GM23248 (cell line): Measurements from ENCODE around the gene COA7. TPM values are rescaled to one million over a fixed set of nuclear protein-coding genes. Genes with fewer than 3 reads are reported as not detected.

Experiments
- DNase-seq: peaks from one replicate; pipeline ENCODE4 v3.0.0-alpha.2; 2015
- H2AFZ ChIP-seq: fragments of 200-600 bp; sonication (generic); 2 replicates; pipeline ENCODE4 v1.6.1; 2016; ENCODE audit warnings: antibody characterized with exemption
- H3F3A ChIP-seq: fragments of 200-600 bp; sonication (generic); 2 replicates; pipeline ENCODE4 v1.6.1; 2016; ENCODE audit warnings: mild to moderate bottlenecking, antibody characterized with exemption, mixed run types; ENCODE audit not compliant: insufficient read depth
- H3K27ac ChIP-seq: fragments of 200-600 bp; sonication (generic); 2 replicates; pipeline ENCODE4 v1.5.1; 2016; ENCODE audit warnings: mild to moderate bottlenecking
- H3K27me3 ChIP-seq: fragments of 200-600 bp; sonication (generic); replicated peaks from 2 replicates; pipeline ENCODE4 v1.6.1; 2016; ENCODE audit warnings: mild to moderate bottlenecking; ENCODE audit not compliant: insufficient read depth
- H3K36me3 ChIP-seq: fragments of 200-600 bp; sonication (generic); 2 replicates; pipeline ENCODE4 v1.6.1; 2016; ENCODE audit warnings: low read depth, mild to moderate bottlenecking
- H3K4me1 ChIP-seq: fragments of 200-600 bp; sonication (generic); 2 replicates; pipeline ENCODE4 v1.6.1; 2016; ENCODE audit warnings: mild to moderate bottlenecking; ENCODE audit not compliant: insufficient read depth
- H3K4me2 ChIP-seq: fragments of 200-600 bp; sonication (generic); one replicate; pipeline ENCODE4 v1.6.1; 2016; ENCODE audit warnings: mild to moderate bottlenecking; ENCODE audit not compliant: unreplicated experiment
- H3K4me3 ChIP-seq: fragments of 200-600 bp; sonication (generic); 2 replicates; pipeline ENCODE4 v1.5.1; 2016; ENCODE audit warnings: mild to moderate bottlenecking
- H3K79me2 ChIP-seq: fragments of 200-600 bp; sonication (generic); 2 replicates; pipeline ENCODE4 v1.6.1; 2016; ENCODE audit warnings: mild to moderate bottlenecking; ENCODE audit not compliant: insufficient read depth
- H3K9ac ChIP-seq: fragments of 200-600 bp; sonication (generic); 2 replicates; pipeline ENCODE4 v1.6.1; 2016; ENCODE audit warnings: mild to moderate bottlenecking
- H3K9me2 ChIP-seq: fragments of 200-600 bp; sonication (generic); 2 replicates; pipeline ENCODE4 v1.6.1; 2016; ENCODE audit warnings: mixed run types, mild to moderate bottlenecking, moderate library complexity; ENCODE audit not compliant: insufficient read depth
- H3K9me3 ChIP-seq: fragments of 200-600 bp; sonication (generic); one replicate; pipeline ENCODE4 v1.6.1; 2017; ENCODE audit warnings: low read depth
- H4K20me1 ChIP-seq: fragments of 200-600 bp; sonication (generic); 2 replicates; pipeline ENCODE4 v1.6.0; 2016; ENCODE audit not compliant: insufficient read depth
- EZH2 ChIP-seq: fragments of 200-600 bp; sonication (generic); IDR thresholded peaks from 2 replicates; pipeline ENCODE4 v1.6.1; 2018; ENCODE audit warnings: antibody characterized with exemption, mild to moderate bottlenecking; ENCODE audit not compliant: insufficient read depth, poor library complexity, severe bottlenecking
- EZH2phosphoT487 ChIP-seq: fragments of 200-600 bp; sonication (generic); IDR thresholded peaks from 2 replicates; pipeline ENCODE4 v1.6.1; 2018; ENCODE audit warnings: antibody characterized with exemption, moderate library complexity, mild to moderate bottlenecking, low read depth; ENCODE audit not compliant: insufficient read depth
- WGBS, 2 experiments: methylation state at CpG; one replicate each; pipeline ENCODE4 v1.1.6; 2015 to 2017; ENCODE audit warnings: low lambda C conversion rate in 2 of 2, low coverage in 1 of 2; ENCODE audit errors: missing lambda C conversion rate in 2 of 2; 5-methylcytosine and 5-hydroxymethylcytosine counted together
- in situ Hi-C: fragments of 300-500 bp; cut with MboI; formaldehyde crosslinking; loops from 2 replicates; pipeline ENCODE4 v1.15.0; 2020
- polyA plus RNA-seq: library from polyadenylated mRNA; unstranded; fragments of >200 nt; fragmentation: Nextera tagmentation; extraction: Ambion mirVana; gene quantifications from 2 replicates; pipeline ENCODE4 v1.2.1, GENCODE V29; 2016
- total RNA-seq: library from RNA; depleted of rRNA; stranded (reverse); fragments of >200 nt; shearing (Covaris generic); gene quantifications from 2 replicates; pipeline ENCODE4 v1.2.3, GENCODE V29; 2014

Gene COA7
- total and polyA plus RNA-seq, 2 experiments from 2014 or later: 6.9 to 12.9 TPM

GRCh38 chr1:52727956-52728656 is 30.0 kb upstream of the COA7 start:
- Histone ChIP-seq H3K79me2 (peaks cover 66% of the 10 kb centered on the region), H3K27ac (no peak overlapping the region), H3K27me3 (no peaks in the 10 kb centered on the region), H3K4me2 (peak overlapping the region; percentile 86), H3K9ac (peak overlapping the region; percentile 88), H3K4me3 (peak overlapping the region; percentile 92), H2AFZ (no peak overlapping the region), H3K9me3 (no peaks in the 10 kb centered on the region), H3K36me3 (no peaks in the 10 kb centered on the region), H3F3A (no peaks in the 10 kb centered on the region), H3K4me1 (peaks cover 7% of the 10 kb centered on the region; the same call in 1 of the 2 replicates), H4K20me1 (no peaks in the 10 kb centered on the region), H3K9me2 (no peaks in the 10 kb centered on the region)
- peak; percentile 4 for DNase-seq
- 88 to 90% methylated on average over 6 of the region's 6 CpGs for WGBS, 2 experiments
- in situ Hi-C loops: no loop called here
- TF ChIP-seq EZH2phosphoT487: no peak

DNA sequence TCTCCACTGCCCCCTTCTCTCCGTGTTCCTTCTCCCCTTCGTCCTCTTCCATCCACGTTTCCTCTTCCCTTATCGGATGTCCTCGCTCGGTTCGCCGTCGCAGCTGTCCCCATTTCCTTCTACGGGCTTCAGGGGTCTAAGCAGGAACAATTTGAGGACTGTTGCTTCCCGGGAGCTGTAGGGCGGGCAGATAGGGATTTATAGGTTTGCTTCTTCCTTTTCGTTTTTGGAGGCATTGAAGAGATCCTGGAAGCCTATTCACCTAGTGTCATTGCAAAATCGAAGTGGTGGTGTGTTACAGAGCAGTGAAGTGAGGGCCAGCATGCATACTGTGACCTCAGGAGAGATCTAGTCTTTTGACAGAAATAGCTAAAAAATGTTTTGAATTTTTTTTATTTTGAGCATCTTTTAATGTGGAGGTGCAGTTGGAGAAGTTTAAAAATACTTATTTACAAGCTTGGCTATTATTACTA is 29.0 kb upstream of the COA7 start:
- Histone ChIP-seq H3K79me2 (peaks cover 57% of the 10 kb centered on the region), H3F3A (no peaks in the 10 kb centered on the region), H3K9ac (peak overlapping the region; percentile 88), H4K20me1 (no peaks in the 10 kb centered on the region), H2AFZ (peak overlapping the region; percentile 85), H3K9me2 (no peaks in the 10 kb centered on the region), H3K27me3 (no peaks in the 10 kb centered on the region), H3K4me1 (peaks cover 7% of the 10 kb centered on the region; the same call in 1 of the 2 replicates), H3K36me3 (no peaks in the 10 kb centered on the region), H3K9me3 (no peaks in the 10 kb centered on the region), H3K4me2 (peak overlapping the region; percentile 86), H3K4me3 (peak overlapping the region; percentile 92), H3K27ac (peak overlapping the region; percentile 54)
- DNase-seq: peak; percentile 58
- TF ChIP-seq EZH2: no peak
- no peak for TF ChIP-seq EZH2phosphoT487
- in situ Hi-C loops: no loop called here
- WGBS, 2 experiments: 0 to 2% methylated on average over 13 to 14 of the region's 14 CpGs

DNA sequence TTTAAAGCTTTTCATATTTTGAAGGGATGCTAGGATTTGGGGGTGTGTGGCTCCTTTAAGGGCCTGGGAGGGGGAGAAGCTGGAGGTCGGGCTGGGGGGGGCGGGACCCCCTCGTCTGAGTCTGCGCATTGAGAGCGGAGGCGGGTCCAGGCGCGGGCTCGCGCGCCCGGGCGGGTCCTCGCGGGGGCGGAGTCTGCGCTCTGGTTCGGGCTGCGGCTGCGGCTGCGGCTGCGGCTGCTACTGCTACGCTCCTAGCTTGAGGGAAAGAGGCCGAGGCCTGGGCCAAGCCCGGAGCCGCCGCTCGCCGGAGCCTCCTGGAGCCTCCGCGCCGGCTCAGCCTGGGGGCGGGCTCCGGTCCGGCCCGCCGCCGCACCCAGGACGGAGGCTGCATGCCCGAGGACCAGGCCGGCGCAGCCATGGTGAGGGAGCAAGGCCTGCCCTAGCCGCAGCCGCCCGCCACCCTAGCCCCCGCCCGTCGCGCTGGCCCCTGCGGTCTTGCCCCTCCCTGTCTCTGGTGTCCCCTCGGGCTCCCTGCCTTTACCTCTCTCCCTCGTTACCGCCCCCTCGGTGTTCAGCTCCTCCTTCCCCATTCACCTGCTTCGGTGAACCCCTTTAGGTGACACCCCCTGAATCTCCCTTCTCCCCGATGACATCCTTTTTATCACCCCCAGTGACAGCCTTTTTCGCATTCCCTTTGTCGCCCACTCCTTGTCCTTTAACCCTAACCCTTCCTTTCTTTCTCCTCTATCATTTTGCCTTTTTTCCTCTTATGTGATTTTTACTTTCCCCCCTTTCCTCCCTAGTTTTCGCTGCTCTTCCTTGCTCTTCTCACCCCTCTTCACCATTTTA is 28.3 kb upstream of the COA7 start, which contains the start of gene ZYG11B:
Gene ZYG11B (plus strand): TSS at position 189 of the 849 bp plus-strand sequence. CDS start 201 bp downstream, at position 390.
- peaks cover 50% of the 10 kb centered on the region for H3K79me2 ChIP-seq
- TF ChIP-seq EZH2phosphoT487 (no peak), EZH2 (no peak)
- in situ Hi-C loops: no loop called here
- no peaks in the 10 kb centered on the region for H3K36me3 ChIP-seq
- no peaks in the 10 kb centered on the region for H3K9me3 ChIP-seq
- peak within 1 kb of the TSS; percentile 88 for H3K9ac ChIP-seq
- H3K4me2 ChIP-seq: peak within 1 kb of the TSS; percentile 96
- 0 to 3% methylated on average over 30 to 42 of the region's 59 CpGs for WGBS, 2 experiments
- peaks cover 7% of the 10 kb centered on the region; the same call in 1 of the 2 replicates for H3K4me1 ChIP-seq
- H3K4me3 ChIP-seq: peak within 1 kb of the TSS; percentile 92
- no peaks in the 10 kb centered on the region for H4K20me1 ChIP-seq
- H3K9me2 ChIP-seq: no peaks in the 10 kb centered on the region
- H3K27ac ChIP-seq: peak within 1 kb of the TSS; percentile 54
- peak within 1 kb of the TSS; percentile 100 for H2AFZ ChIP-seq
- no peaks in the 10 kb centered on the region for H3F3A ChIP-seq
- DNase-seq: peak; percentile 95
- H3K27me3 ChIP-seq: no peaks in the 10 kb centered on the region

DNA sequence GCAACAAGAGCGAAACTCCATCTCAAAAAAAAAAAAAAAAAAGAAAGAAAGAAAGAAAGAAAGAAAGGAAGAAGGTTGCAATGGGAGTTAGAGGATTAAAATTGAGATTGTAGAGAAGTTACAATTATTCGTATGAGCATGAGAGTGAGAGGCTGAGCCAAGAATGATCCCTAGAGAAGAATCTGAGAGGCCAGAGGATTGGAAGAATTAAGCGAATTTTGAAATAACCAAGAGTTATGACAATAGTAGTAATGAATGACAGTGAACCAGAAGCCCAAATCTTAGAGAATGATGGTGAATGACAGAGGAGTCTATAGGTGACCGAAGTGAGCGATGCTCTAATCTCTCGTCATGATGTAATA is 27.7 kb upstream of the COA7 start:
- DNase-seq: no peak
- Histone ChIP-seq H3K4me2 (peak overlapping the region; percentile 96), H3K9me3 (no peaks in the 10 kb centered on the region)

More for the DNA sequence above, 27.7 kb upstream of the COA7 start:
- Histone ChIP-seq H3K27me3 (no peaks in the 10 kb centered on the region), H3K9me2 (no peaks in the 10 kb centered on the region), H3F3A (no peaks in the 10 kb centered on the region), H3K9ac (peak overlapping the region; percentile 88), H3K36me3 (no peaks in the 10 kb centered on the region), H3K4me1 (peaks cover 7% of the 10 kb centered on the region; the same call in 1 of the 2 replicates), H3K4me3 (peak overlapping the region; percentile 92), H3K27ac (no peak overlapping the region), H3K79me2 (peaks cover 44% of the 10 kb centered on the region), H4K20me1 (no peaks in the 10 kb centered on the region), H2AFZ (peak overlapping the region; percentile 100)
- 3 to 6% methylated on average over 6 of the region's 6 CpGs for WGBS, 2 experiments
- in situ Hi-C loops: no loop called here
- TF ChIP-seq EZH2phosphoT487: no peak
- TF ChIP-seq EZH2: no peak
